ENCODE measurements around the gene TRAF4. TPM values are rescaled to one million over a fixed set of nuclear protein-coding genes. Genes with fewer than 3 reads are reported as not detected.

Gene TRAF4
- total RNA-seq, 2 experiments from 2014 or later = 411 to 416 TPM

DNA sequence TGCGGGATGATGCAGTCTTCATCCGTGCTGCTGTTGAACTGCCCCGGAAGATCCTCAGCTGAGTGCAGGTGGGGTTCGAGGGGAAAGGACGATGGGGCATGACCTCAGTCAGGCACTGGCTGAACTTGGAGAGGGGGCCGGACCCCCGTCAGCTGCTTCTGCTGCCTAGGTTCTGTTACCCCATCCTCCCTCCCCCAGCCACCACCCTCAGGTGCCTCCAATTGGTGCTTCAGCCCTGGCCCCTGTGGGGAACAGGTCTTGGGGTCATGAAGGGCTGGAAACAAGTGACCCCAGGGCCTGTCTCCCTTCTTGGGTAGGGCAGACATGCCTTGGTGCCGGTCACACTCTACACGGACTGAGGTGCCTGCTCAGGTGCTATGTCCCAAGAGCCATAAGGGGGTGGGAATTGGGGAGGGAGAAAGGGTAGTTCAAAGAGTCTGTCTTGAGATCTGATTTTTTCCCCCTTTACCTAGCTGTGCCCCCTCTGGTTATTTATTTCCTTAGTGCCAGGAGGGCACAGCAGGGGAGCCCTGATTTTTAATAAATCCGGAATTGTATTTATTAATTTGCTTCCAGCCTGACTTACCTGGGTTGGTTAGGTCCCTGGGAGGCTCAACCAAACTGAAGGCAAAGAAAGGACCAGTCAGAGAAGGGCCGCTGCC, 5.8 kb downstream of the TRAF4 start:
- H3K4me3 Mint-ChIP-seq = peak overlapping the region; percentile 42
- Histone ChIP-seq H3K9me3 (ENCODE audit: control insufficient read depth in 1 of 2, insufficient read depth in 1 of 2, low read length in 2 of 2) (no peaks in the 10 kb centered on the region), H3K27ac (ENCODE audit: low read depth in 1 of 2, low read length in 2 of 2) (no peak overlapping the region), H3K27me3 (ENCODE audit: control insufficient read depth in 1 of 2, insufficient read depth in 2 of 2, low read length in 2 of 2) (no peaks in the 10 kb centered on the region), H3K36me3 (ENCODE audit: insufficient read depth, low read length) (peaks cover 30% of the 10 kb centered on the region), H3K4me1 (ENCODE audit: insufficient read depth, low read length) (peaks cover 35% of the 10 kb centered on the region), H3K4me3 (ENCODE audit: low read length) (no peak overlapping the region)
- TF ChIP-seq, protein P1, sequence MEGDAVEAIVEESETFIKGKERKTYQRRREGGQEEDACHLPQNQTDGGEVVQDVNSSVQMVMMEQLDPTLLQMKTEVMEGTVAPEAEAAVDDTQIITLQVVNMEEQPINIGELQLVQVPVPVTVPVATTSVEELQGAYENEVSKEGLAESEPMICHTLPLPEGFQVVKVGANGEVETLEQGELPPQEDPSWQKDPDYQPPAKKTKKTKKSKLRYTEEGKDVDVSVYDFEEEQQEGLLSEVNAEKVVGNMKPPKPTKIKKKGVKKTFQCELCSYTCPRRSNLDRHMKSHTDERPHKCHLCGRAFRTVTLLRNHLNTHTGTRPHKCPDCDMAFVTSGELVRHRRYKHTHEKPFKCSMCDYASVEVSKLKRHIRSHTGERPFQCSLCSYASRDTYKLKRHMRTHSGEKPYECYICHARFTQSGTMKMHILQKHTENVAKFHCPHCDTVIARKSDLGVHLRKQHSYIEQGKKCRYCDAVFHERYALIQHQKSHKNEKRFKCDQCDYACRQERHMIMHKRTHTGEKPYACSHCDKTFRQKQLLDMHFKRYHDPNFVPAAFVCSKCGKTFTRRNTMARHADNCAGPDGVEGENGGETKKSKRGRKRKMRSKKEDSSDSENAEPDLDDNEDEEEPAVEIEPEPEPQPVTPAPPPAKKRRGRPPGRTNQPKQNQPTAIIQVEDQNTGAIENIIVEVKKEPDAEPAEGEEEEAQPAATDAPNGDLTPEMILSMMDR (IDR thresholded peaks at IDR 0.05) = no peak
- H3K27ac Mint-ChIP-seq = peak overlapping the region; percentile 70
- no peaks in the 10 kb centered on the region for H3K9me3 Mint-ChIP-seq
- H3K36me3 Mint-ChIP-seq (ENCODE audit: low read depth) = peaks cover 22% of the 10 kb centered on the region
- no peaks in the 10 kb centered on the region for H3K27me3 Mint-ChIP-seq
- intact Hi-C loops (cut with DNase I, micrococcal nuclease) = loop anchor here (1.0 to 10.0 kb wide), 2 partner anchors 22 to 835 kb away; partner anchors contain the start of gene GIT1 (in 1 of the 2)
- DNase-seq = peak in 1 of 14 experiments; percentile 34
- ATAC-seq (ENCODE audit: poor library complexity) = no peak
- ChIA-PET POLR2A (interaction anchor here (0.6 to 13.8 kb wide), 4 partner anchors 22 to 198 kb away, joined by 3 to 268 read pairs (median 4); partner anchors contain the start of genes FLOT2, NEK8, RPL23A and TLCD1), CTCF (interaction anchor here (0.6 to 12.6 kb wide), 22 partner anchors 9 to 203 kb away, joined by 3 to 373 read pairs (median 4); partner anchors contain the start of genes DHRS13, FLOT2, NEK8 and PHF12)
- peaks cover 29% of the 10 kb centered on the region for H3K4me1 Mint-ChIP-seq (ENCODE audit: low read depth)

DNA sequence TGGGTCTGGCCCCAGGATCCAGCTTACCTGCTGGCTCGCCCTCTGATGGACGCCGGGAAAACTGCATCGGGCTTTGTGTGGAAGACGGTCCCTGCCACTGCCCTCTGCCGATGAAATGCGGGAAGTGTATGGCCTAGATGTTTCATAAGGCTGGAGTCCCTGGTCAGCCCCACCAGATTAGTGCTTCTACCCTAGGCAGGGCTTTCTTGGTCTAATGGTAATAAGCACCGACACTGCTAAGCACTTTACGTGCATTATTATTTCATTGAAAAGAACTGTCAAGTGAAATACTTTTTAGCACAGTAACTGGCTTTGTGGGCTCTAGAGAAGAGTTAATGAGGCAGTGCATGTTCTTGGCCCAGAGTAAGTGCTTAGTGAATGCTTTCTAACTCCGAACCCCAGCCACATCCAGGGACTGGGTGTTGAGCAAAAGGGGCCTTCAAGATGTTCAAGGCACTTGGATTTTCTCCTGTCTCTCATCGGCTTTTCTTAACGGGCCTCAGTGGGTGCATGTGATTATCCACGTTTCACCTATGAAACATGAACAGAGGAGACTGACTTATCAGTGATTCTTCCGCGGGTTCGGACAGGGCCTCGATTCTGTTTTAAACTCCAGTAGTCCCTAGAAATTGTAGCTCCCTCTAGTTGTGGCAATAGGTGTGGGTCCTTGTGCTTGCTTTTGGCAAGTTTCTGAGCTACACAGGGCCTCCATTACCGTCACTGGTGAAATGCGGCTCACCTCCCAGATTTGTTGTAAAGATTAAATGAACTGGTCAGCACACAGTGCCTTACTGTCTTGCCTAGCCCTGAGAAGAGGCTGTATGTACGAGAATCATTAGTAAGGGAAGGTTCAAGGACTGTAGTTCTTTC, 6.6 kb downstream of the TRAF4 start:
- Histone ChIP-seq H3K36me3 (ENCODE audit: insufficient read depth, low read length) (peaks cover 30% of the 10 kb centered on the region), H3K4me1 (ENCODE audit: insufficient read depth, low read length) (peaks cover 27% of the 10 kb centered on the region), H3K27ac (ENCODE audit: low read depth in 1 of 2, low read length in 2 of 2) (no peak overlapping the region)

More for the DNA sequence above, 6.6 kb downstream of the TRAF4 start:
- CTCF ChIA-PET = interaction anchor here (0.6 to 12.6 kb wide), 23 partner anchors 10 to 202 kb away, joined by 3 to 373 read pairs (median 4); partner anchors contain the start of genes DHRS13, FLOT2, NEK8 and PHF12
- DNase-seq (peak; percentile 82 to 94 (median 86)), ATAC-seq (ENCODE audit: poor library complexity) (peak; percentile 90)
- intact Hi-C loops (cut with DNase I, micrococcal nuclease) = loop anchor here (1.0 kb wide), 1 partner anchor 23 kb away; no protein-coding TSS in a partner anchor
- TF ChIP-seq, protein P1 (IDR thresholded peaks at IDR 0.05) = peak; percentile 100
- H3K36me3 Mint-ChIP-seq (ENCODE audit: low read depth) = peaks cover 22% of the 10 kb centered on the region
- H3K9me3 Mint-ChIP-seq = no peaks in the 10 kb centered on the region
- peak overlapping the region; percentile 42 for H3K4me3 Mint-ChIP-seq
- POLR2A ChIA-PET = interaction anchor here (0.6 to 13.8 kb wide), 3 partner anchors 22 to 197 kb away, joined by 3 to 268 read pairs (median 4); partner anchors contain the start of genes FLOT2, NEK8 and TLCD1
- no peak overlapping the region for H3K4me3 ChIP-seq (ENCODE audit: low read length)
- peak overlapping the region; percentile 70 for H3K27ac Mint-ChIP-seq
- H3K27me3 Mint-ChIP-seq = no peaks in the 10 kb centered on the region
- H3K9me3 ChIP-seq (ENCODE audit: control insufficient read depth in 1 of 2, insufficient read depth in 1 of 2, low read length in 2 of 2) = no peaks in the 10 kb centered on the region
- peaks cover 21% of the 10 kb centered on the region for H3K4me1 Mint-ChIP-seq (ENCODE audit: low read depth)
- no peaks in the 10 kb centered on the region for H3K27me3 ChIP-seq (ENCODE audit: control insufficient read depth in 1 of 2, insufficient read depth in 2 of 2, low read length in 2 of 2)

Data from CD4-positive, alpha-beta T cell (primary cell).